Suprapubic skin (tissue), 4 donors: ENCODE data around the gene CACNA2D3. TPM values are rescaled to one million over a fixed set of nuclear protein-coding genes. Genes with fewer than 3 reads are reported as not detected.

ENCODE experiments used
- DNase-seq, 2 donors: peaks; one replicate each; pipeline ENCODE4 v3.0.0-alpha.2; 2019; ENCODE audit warnings: low spot score in 2 of 2
- H3K27ac ChIP-seq: fragments of 200-600 bp; sonication (generic); one replicate; pipeline ENCODE4 v1.5.1; 2019
- H3K27me3 ChIP-seq: fragments of 200-600 bp; sonication (generic); one replicate; pipeline ENCODE4 v1.5.1; 2019
- H3K36me3 ChIP-seq: fragments of 200-600 bp; sonication (generic); one replicate; pipeline ENCODE4 v1.5.1; 2019
- H3K4me1 ChIP-seq: fragments of 200-600 bp; sonication (generic); one replicate; pipeline ENCODE4 v1.5.1; 2019
- H3K4me3 ChIP-seq: fragments of 200-600 bp; sonication (generic); one replicate; pipeline ENCODE4 v1.5.1; 2019; ENCODE audit warnings: mild to moderate bottlenecking
- H3K9me3 ChIP-seq: fragments of 200-600 bp; sonication (generic); one replicate; pipeline ENCODE4 v1.5.1; 2019
- CTCF ChIP-seq, 2 donors: fragments of 200-600 bp in 1 of 2; fragments of 450-650 bp in 1 of 2; sonication (generic) in 1 of 2; IDR thresholded peaks; one replicate each; pipeline ENCODE4 v1.5.1; 2016 to 2019; ENCODE audit warnings: antibody characterized with exemption in 2 of 2, mild to moderate bottlenecking in 1 of 2, moderate library complexity in 1 of 2
- EP300 ChIP-seq: sonication (generic); formaldehyde crosslinking; IDR thresholded peaks from one replicate; pipeline ENCODE4 v1.6.1; 2017; ENCODE audit warnings: antibody characterized with exemption
- POLR2A ChIP-seq, 2 donors: fragments of 450-650 bp; IDR thresholded peaks; one replicate each; pipeline ENCODE4 v1.6.1; 2017; ENCODE audit warnings: antibody characterized with exemption in 2 of 2, mild to moderate bottlenecking in 2 of 2, moderate library complexity in 2 of 2
- POLR2AphosphoS5 ChIP-seq, 3 donors: sonication (generic); formaldehyde crosslinking; IDR thresholded peaks; one replicate each; pipeline ENCODE4 v1.6.1; 2017; ENCODE audit warnings: antibody characterized with exemption in 3 of 3
- WGBS: methylation state at CpG from one replicate; pipeline ENCODE4 v1.1.5; 2018; 5-methylcytosine and 5-hydroxymethylcytosine counted together
- total RNA-seq, 4 donors: library from RNA; depleted of rRNA; stranded (reverse); fragments of >200 nt; gene quantifications; one replicate each; pipeline ENCODE4 v1.1.0, GENCODE V29; 2016

CACNA2D3 gene
- total RNA-seq, 4 donors from 2014 or later = 0.42 to 2.8 (median 0.95) TPM

- Histone ChIP-seq H3K27ac (no peak overlapping the region), H3K27me3 (no peaks in the 10 kb centered on the region), H3K36me3 (no peaks in the 10 kb centered on the region), H3K9me3 (no peaks in the 10 kb centered on the region), H3K4me1 (peaks cover 17% of the 10 kb centered on the region), H3K4me3 (no peak overlapping the region)
- 22% methylated on average over 19 of the region's 20 CpGs for WGBS
- TF ChIP-seq POLR2AphosphoS5 (IDR thresholded peaks at IDR 0.05) (no peak), CTCF (IDR thresholded peaks at IDR 0.05) (peak; percentile 68 to 81), POLR2A (IDR thresholded peaks at IDR 0.05) (no peak), EP300 (no peak)
- peak; percentile 78 to 90 for DNase-seq
Measured at GRCh38 chr3:54853573-54854404, 731.4 kb downstream of the CACNA2D3 start.

- no peaks in the 10 kb centered on the region for H3K27me3 ChIP-seq
- DNase-seq = no peak
- no peak overlapping the region for H3K27ac ChIP-seq
- no peaks in the 10 kb centered on the region for H3K9me3 ChIP-seq
- H3K4me3 ChIP-seq = no peak overlapping the region
- 100% methylated on average over 1 of the region's 1 CpG for WGBS
- TF ChIP-seq POLR2AphosphoS5 (IDR thresholded peaks at IDR 0.05) (no peak), EP300 (no peak), POLR2A (IDR thresholded peaks at IDR 0.05) (no peak), CTCF (IDR thresholded peaks at IDR 0.05) (no peak)
- no peaks in the 10 kb centered on the region for H3K36me3 ChIP-seq
- H3K4me1 ChIP-seq = peaks cover 30% of the 10 kb centered on the region
Measured at GRCh38 chr3:54856271-54856670, 733.9 kb downstream of the CACNA2D3 start.

- H3K36me3 ChIP-seq = no peaks in the 10 kb centered on the region
- WGBS = 60% methylated on average over 3 of the region's 3 CpGs
- no peaks in the 10 kb centered on the region for H3K27me3 ChIP-seq
- H3K4me1 ChIP-seq = peaks cover 38% of the 10 kb centered on the region
- no peaks in the 10 kb centered on the region for H3K9me3 ChIP-seq
- TF ChIP-seq EP300 (no peak), CTCF (IDR thresholded peaks at IDR 0.05) (no peak), POLR2AphosphoS5 (IDR thresholded peaks at IDR 0.05) (no peak), POLR2A (IDR thresholded peaks at IDR 0.05) (no peak)
- no peak overlapping the region for H3K4me3 ChIP-seq
- H3K27ac ChIP-seq = no peak overlapping the region
- DNase-seq = no peak
Measured at GRCh38 chr3:54857343-54857742, 735.0 kb downstream of the CACNA2D3 start.

GRCh38 chr3:54858093-54858785 is 735.9 kb downstream of the CACNA2D3 start:
- no peak overlapping the region for H3K4me3 ChIP-seq
- no peak for DNase-seq
- no peaks in the 10 kb centered on the region for H3K9me3 ChIP-seq
- WGBS = 59% methylated on average over 4 of the region's 4 CpGs
- TF ChIP-seq POLR2AphosphoS5 (IDR thresholded peaks at IDR 0.05) = no peak
- TF ChIP-seq CTCF (IDR thresholded peaks at IDR 0.05) = no peak
- TF ChIP-seq POLR2A (IDR thresholded peaks at IDR 0.05) = no peak
- no peak for TF ChIP-seq EP300
- H3K36me3 ChIP-seq = no peaks in the 10 kb centered on the region
- no peak overlapping the region for H3K27ac ChIP-seq
- H3K27me3 ChIP-seq = no peaks in the 10 kb centered on the region
- H3K4me1 ChIP-seq = peaks cover 46% of the 10 kb centered on the region

- no peak overlapping the region for H3K27ac ChIP-seq
- H3K36me3 ChIP-seq = no peaks in the 10 kb centered on the region
- H3K4me3 ChIP-seq = no peak overlapping the region
- no peak for TF ChIP-seq EP300
- TF ChIP-seq POLR2AphosphoS5 (IDR thresholded peaks at IDR 0.05) = no peak
- no peak for TF ChIP-seq CTCF (IDR thresholded peaks at IDR 0.05)
- no peak for TF ChIP-seq POLR2A (IDR thresholded peaks at IDR 0.05)
- DNase-seq = no peak
- peaks cover 47% of the 10 kb centered on the region for H3K4me1 ChIP-seq
- H3K9me3 ChIP-seq = no peaks in the 10 kb centered on the region
- no peaks in the 10 kb centered on the region for H3K27me3 ChIP-seq
- WGBS = 36% methylated on average over 3 of the region's 3 CpGs
Measured at GRCh38 chr3:54859184-54859583, 736.8 kb downstream of the CACNA2D3 start.
